Tibial artery (tissue), 4 donors: ENCODE data around the gene MROH7.

Source experiments
- DNase-seq, 2 donors: peaks; one replicate each; pipeline ENCODE4 v3.0.0-alpha.2; 2019
- H3K27ac ChIP-seq, 2 donors: fragments of 200-600 bp; sonication (generic) in 1 of 2; 1 replicate in 1 of 2; 2 replicates in 1 of 2; pipeline ENCODE4 v1.5.1; 2018 to 2019; ENCODE audit warnings: mild to moderate bottlenecking in 1 of 2
- H3K27me3 ChIP-seq, 2 donors: fragments of 200-600 bp; sonication (generic) in 1 of 2; one replicate each; pipeline versions ENCODE4 v1.5.1 to v1.6.0; 2016 to 2019
- H3K36me3 ChIP-seq, 3 donors: fragments of 200-600 bp; sonication (generic) in 2 of 3; one replicate each; pipeline ENCODE4 v1.5.1; 2016 to 2019; ENCODE audit warnings: mild to moderate bottlenecking in 2 of 3
- H3K4me1 ChIP-seq, 4 donors: fragments of 200-600 bp; sonication (generic) in 2 of 4; 1 replicate in 3 of 4; 2 replicates in 1 of 4; pipeline ENCODE4 v1.5.1; 2016 to 2019
- H3K4me3 ChIP-seq, 2 donors: fragments of 200-600 bp; sonication (generic) in 1 of 2; 1 replicate in 1 of 2; 2 replicates in 1 of 2; pipeline ENCODE4 v1.5.1; 2018 to 2019; ENCODE audit warnings: mild to moderate bottlenecking in 2 of 2
- H3K9me3 ChIP-seq, 3 donors: fragments of 200-600 bp; sonication (generic) in 1 of 3; one replicate each; pipeline ENCODE4 v1.5.1; 2016 to 2019
- CTCF ChIP-seq, 2 experiments: fragments of 200-600 bp in 1 of 2; fragments of 450-650 bp in 1 of 2; IDR thresholded peaks; one replicate each; pipeline ENCODE4 v1.5.1; 2017 to 2019; ENCODE audit warnings: antibody characterized with exemption in 2 of 2, mild to moderate bottlenecking in 1 of 2, moderate library complexity in 1 of 2
- intact Hi-C: fragments of 100-400 bp; cut with DNase I; formaldehyde crosslinking; loops from one replicate; pipeline ENCODE4 v1.15.0; 2023; ENCODE audit warnings: low total_unique reads

MROH7 gene

GRCh38 chr1:54651608-54652007 lies 10.0 kb downstream of the MROH7 start:
- Histone ChIP-seq H3K36me3 (no peaks in the 10 kb centered on the region), H3K9me3 (no peaks in the 10 kb centered on the region), H3K4me1 (peaks cover 0 to 4% (median 1%) of the 10 kb centered on the region in 4 donors), H3K4me3 (no peak overlapping the region), H3K27ac (no peak overlapping the region), H3K27me3 (no peaks in the 10 kb centered on the region)
- TF ChIP-seq CTCF (IDR thresholded peaks at IDR 0.05), result no peak
- intact Hi-C loops, result no loop called here
- no peak for DNase-seq

- no peak overlapping the region for H3K4me3 ChIP-seq
These were observed 10.6 kb downstream of the MROH7 start for GRCh38 chr1:54652168-54652567.

GRCh38 chr1:54653036-54653435 lies 11.4 kb downstream of the MROH7 start:
- H3K36me3 ChIP-seq, result peaks cover 0 to 7% (median 7%) of the 10 kb centered on the region in 3 donors
- no peak for TF ChIP-seq CTCF (IDR thresholded peaks at IDR 0.05)
- H3K4me3 ChIP-seq, result no peak overlapping the region
- intact Hi-C loops, result no loop called here
- no peaks in the 10 kb centered on the region for H3K27me3 ChIP-seq
- no peak overlapping the region for H3K27ac ChIP-seq
- DNase-seq, result no peak
- no peaks in the 10 kb centered on the region for H3K4me1 ChIP-seq
- H3K9me3 ChIP-seq, result peaks cover 0 to 6% (median 0%) of the 10 kb centered on the region in 3 donors

More at GRCh38 chr1:54652168-54652567, 10.6 kb downstream of the MROH7 start:
- Histone ChIP-seq H3K9me3 (no peaks in the 10 kb centered on the region), H3K36me3 (no peaks in the 10 kb centered on the region), H3K27ac (no peak overlapping the region), H3K4me1 (no peaks in the 10 kb centered on the region), H3K27me3 (no peaks in the 10 kb centered on the region)
- TF ChIP-seq CTCF (IDR thresholded peaks at IDR 0.05), result no peak
- DNase-seq, result no peak
- intact Hi-C loops, result no loop called here

- Histone ChIP-seq H3K36me3 (peaks cover 7 to 15% (median 11%) of the 10 kb centered on the region in 3 donors), H3K4me1 (no peaks in the 10 kb centered on the region), H3K9me3 (peaks cover 0 to 9% (median 0%) of the 10 kb centered on the region in 3 donors), H3K27me3 (no peaks in the 10 kb centered on the region), H3K27ac (no peak overlapping the region), H3K4me3 (no peak overlapping the region)
- TF ChIP-seq CTCF (IDR thresholded peaks at IDR 0.05), result no peak
- no peak for DNase-seq
- intact Hi-C loops, result no loop called here
These were observed 16.8 kb downstream of the MROH7 start for GRCh38 chr1:54658164-54658913.

GRCh38 chr1:54663725-54664124 lies 22.1 kb downstream of the MROH7 start:
- no peaks in the 10 kb centered on the region for H3K9me3 ChIP-seq
- H3K4me3 ChIP-seq, result no peak overlapping the region
- no peaks in the 10 kb centered on the region for H3K27me3 ChIP-seq
- peaks cover 12 to 19% (median 19%) of the 10 kb centered on the region in 3 donors for H3K36me3 ChIP-seq
- no peak for TF ChIP-seq CTCF (IDR thresholded peaks at IDR 0.05)
- intact Hi-C loops, result no loop called here
- DNase-seq, result no peak
- H3K27ac ChIP-seq, result no peak overlapping the region
- H3K4me1 ChIP-seq, result no peaks in the 10 kb centered on the region
